BJ (cell line): ENCODE measurements around the gene GNG2. TPM values are rescaled to one million over a fixed set of nuclear protein-coding genes. Genes with fewer than 3 reads are reported as not detected.

Experiments used
- CTCF ChIA-PET: fragments of 350-600 bp; formaldehyde crosslinking; extraction: SDS; loops from one replicate; lab custom pipeline; 2021; ENCODE audit warnings: antibody characterized with exemption, inconsistent platforms; lab: Yijun Ruan, JAX
- POLR2A ChIA-PET: fragments of 300-600 bp; sonication (Branson Sonifier 250); formaldehyde crosslinking; extraction: SDS; loops from one replicate; lab custom pipeline; 2021; ENCODE audit warnings: antibody characterized with exemption; lab: Charles Lee
- DNase-seq: peaks from one replicate; pipeline ENCODE4 v3.0.0-alpha.2; 2011; ENCODE audit warnings: low read depth
- H3K27me3 ChIP-seq: 2 replicates; pipeline ENCODE4 v1.6.0; 2011; ENCODE audit warnings: low read length; ENCODE audit not compliant: control insufficient read depth, insufficient read depth
- H3K36me3 ChIP-seq: 2 replicates; pipeline ENCODE4 v1.5.1; 2011; ENCODE audit warnings: low read length; ENCODE audit not compliant: control insufficient read depth, insufficient read depth
- H3K4me3 ChIP-seq: 2 replicates; pipeline ENCODE4 v1.5.1; 2011; ENCODE audit warnings: low read depth, mild to moderate bottlenecking, control low read depth, low read length
- CTCF ChIP-seq: IDR thresholded peaks from 2 replicates; pipeline ENCODE4 v1.5.1; 2011; ENCODE audit warnings: low read depth, mild to moderate bottlenecking, control low read depth, inconsistent platforms, low read length, moderate library complexity; ENCODE audit not compliant: insufficient read depth
- polyA plus RNA-seq: library from polyadenylated mRNA; depleted of rRNA; stranded (reverse); fragments of >200 nt; gene quantifications from 2 replicates; pipeline ENCODE4 v1.2.3, GENCODE V29; 2011

GNG2 gene
- polyA plus RNA-seq, 1 experiment: 4.5 TPM

- no peak for TF ChIP-seq CTCF
- Histone ChIP-seq H3K4me3 (no peak overlapping the region), H3K27me3 (no peaks in the 10 kb centered on the region), H3K36me3 (peaks cover 20% of the 10 kb centered on the region)
- DNase-seq: no peak
- CTCF ChIA-PET: interaction anchor here (0.9 to 2.3 kb wide), 2 partner anchors 13 to 129 kb away, joined by 3 to 10 read pairs; no protein-coding TSS in a partner anchor
- POLR2A ChIA-PET: no interaction called here
Measured at GRCh38 chr14:52003324-52003723, 142.9 kb downstream of the GNG2 start.

- Histone ChIP-seq H3K36me3 (peaks cover 20% of the 10 kb centered on the region), H3K4me3 (no peak overlapping the region), H3K27me3 (no peaks in the 10 kb centered on the region)
- no peak for TF ChIP-seq CTCF
- no peak for DNase-seq
- POLR2A ChIA-PET: no interaction called here
- CTCF ChIA-PET: interaction anchor here (0.7 to 1.0 kb wide), 3 partner anchors 11 to 66 kb away, joined by 3 to 4 read pairs (median 3); no protein-coding TSS in a partner anchor
Measured at GRCh38 chr14:52005625-52006024, 145.2 kb downstream of the GNG2 start.

GRCh38 chr14:52006361-52006760 is 145.9 kb downstream of the GNG2 start:
- POLR2A ChIA-PET: interaction anchor here (0.5 kb wide), 1 partner anchor 148 kb away, joined by 3 read pairs; no protein-coding TSS in a partner anchor
- Histone ChIP-seq H3K4me3 (no peak overlapping the region), H3K27me3 (no peaks in the 10 kb centered on the region), H3K36me3 (peaks cover 22% of the 10 kb centered on the region)
- DNase-seq: no peak
- CTCF ChIA-PET: interaction anchor here (0.9 to 1.0 kb wide), 2 partner anchors 10 to 40 kb away, joined by 3 read pairs; no protein-coding TSS in a partner anchor
- no peak for TF ChIP-seq CTCF

GRCh38 chr14:52007211-52007610 is 146.8 kb downstream of the GNG2 start:
- TF ChIP-seq CTCF: no peak
- ChIA-PET POLR2A (no interaction called here), CTCF (interaction anchor here (1.4 kb wide), 1 partner anchor 14 kb away, joined by 6 read pairs; no protein-coding TSS in a partner anchor)
- Histone ChIP-seq H3K27me3 (no peaks in the 10 kb centered on the region), H3K4me3 (no peak overlapping the region), H3K36me3 (peaks cover 26% of the 10 kb centered on the region)
- no peak for DNase-seq

GRCh38 chr14:52007637-52008036 is 147.2 kb downstream of the GNG2 start:
- H3K27me3 ChIP-seq: no peaks in the 10 kb centered on the region
- POLR2A ChIA-PET: no interaction called here
- CTCF ChIA-PET: interaction anchor here (1.0 to 1.4 kb wide), 3 partner anchors 14 to 134 kb away, joined by 3 to 6 read pairs (median 3); partner anchors contain the start of gene NID2
- no peak for DNase-seq
- H3K4me3 ChIP-seq: no peak overlapping the region
- H3K36me3 ChIP-seq: peaks cover 24% of the 10 kb centered on the region
- TF ChIP-seq CTCF: no peak
